Measurements from ENCODE around the gene NXNL1. TPM values are rescaled to one million over a fixed set of nuclear protein-coding genes. Genes with fewer than 3 reads are reported as not detected.

The NXNL1 gene
- total and polyA plus RNA-seq, 2 of the 4 experiments (the other 2 are of a cell fraction), result not detected

- BruUV-seq (replicated peaks), result no TSS peak
- Histone ChIP-seq H3K27me3 (ENCODE audit: control insufficient read depth, insufficient read depth, low read length) (no peaks in the 10 kb centered on the region), H2AK9ac (replicated peaks; ENCODE audit: low read depth, low read length, poor library complexity) (peak overlapping the region; percentile 61), H2AK5ac (ENCODE audit: low read depth, low read length) (no peak overlapping the region), H2BK15ac (ENCODE audit: low read depth, low read length) (no peak overlapping the region), H3K4me2 (ENCODE audit: low read depth, low read length) (no peak overlapping the region), H2BK120ac (ENCODE audit: low read depth, low read length) (no peak overlapping the region), H3K56ac (ENCODE audit: extremely low read depth, insufficient read depth, low read length) (no peak overlapping the region), H3K14ac (replicated peaks; ENCODE audit: low read depth, low read length) (no peak overlapping the region), H3K4ac (ENCODE audit: low read depth, low read length) (no peak overlapping the region), H4K91ac (ENCODE audit: insufficient read depth, low read depth, low read length) (no peak overlapping the region), H2AFZ (replicated peaks; ENCODE audit: low read length, poor library complexity) (no peak overlapping the region), H3K4me3 (ENCODE audit: insufficient read depth, low read depth, low read length) (no peak overlapping the region), H4K8ac (ENCODE audit: low read depth in 2 of 2, low read length in 2 of 2) (no peak overlapping the region), H3K23ac (ENCODE audit: low read depth, low read length) (no peak overlapping the region), H2BK20ac (ENCODE audit: low read depth, low read length) (no peak overlapping the region), H3K4me1 (ENCODE audit: control insufficient read depth, insufficient read depth, low read length) (peaks cover 4% of the 10 kb centered on the region), H3K9me1 (ENCODE audit: insufficient read depth, low read length) (peaks cover 7% of the 10 kb centered on the region; the same call in 1 of the 2 replicates), H2BK5ac (ENCODE audit: low read depth, low read length, poor library complexity, severe bottlenecking) (no peak overlapping the region), H3K27ac (ENCODE audit: insufficient read depth, low read length) (no peak overlapping the region), H3K9me3 (ENCODE audit: control insufficient read depth, insufficient read depth, low read length) (no peaks in the 10 kb centered on the region), H3K36me3 (ENCODE audit: control insufficient read depth, insufficient read depth, low read length) (peaks cover 6% of the 10 kb centered on the region), H3K18ac (ENCODE audit: low read depth, low read length) (no peak overlapping the region), H4K20me1 (ENCODE audit: insufficient read depth, low read length) (peaks cover 28% of the 10 kb centered on the region), H3K79me1 (ENCODE audit: low read depth in 1 of 2, low read length in 2 of 2) (peaks cover 21 to 42% of the 10 kb centered on the region in 2 experiments), H3K9ac (ENCODE audit: low read depth, low read length) (no peak overlapping the region), H4K5ac (ENCODE audit: low read depth, low read length) (no peak overlapping the region)
- TF ChIP-seq RFX5 (IDR thresholded peaks at IDR 0.05; ENCODE audit: low read depth, low read length) (no peak), CHD1 (IDR thresholded peaks at IDR 0.05; ENCODE audit: low read depth, low read length) (no peak), RCOR1 (IDR thresholded peaks at IDR 0.05; ENCODE audit: insufficient replicate concordance, low read length) (no peak), BHLHE40 (IDR thresholded peaks at IDR 0.05; ENCODE audit: low read depth, low read length) (no peak), POLR2A (IDR thresholded peaks at IDR 0.05; ENCODE audit: low read depth, low read length) (no peak), SMC3 (IDR thresholded peaks at IDR 0.05; ENCODE audit: low read depth, low read length) (no peak), NFE2L2 (IDR thresholded peaks at IDR 0.05; ENCODE audit: low read depth, low read length) (no peak), MAZ (IDR thresholded peaks at IDR 0.05; ENCODE audit: borderline replicate concordance, low read depth, low read length) (no peak)
- 75 to 100% methylated on average over 1 to 2 of the region's 3 CpGs for WGBS, 2 experiments (ENCODE audit: extremely low coverage in 2 of 2, insufficient read length in 1 of 2)
- dilution Hi-C loops (cut with HindIII; ENCODE audit: low sequenced_read_pairs, unreplicated experiment), result no loop called here
- no peak for DNase-seq
- POLR2A ChIA-PET (ENCODE audit: unreplicated experiment), result no interaction called here
- intact Hi-C loops (cut with micrococcal nuclease), result no loop called here
- no peak for ATAC-seq (ENCODE audit: low read depth)
- CTCF ChIA-PET, result interaction anchor here (0.9 kb wide), 1 partner anchor 13 kb away, joined by 3 read pairs; no protein-coding TSS in a partner anchor
- in situ Hi-C loops (cut with MboI; ENCODE audit: low sequenced_read_pairs), result no loop called here
Measured at GRCh38 chr19:17482877-17483604, 22.3 kb upstream of the NXNL1 start.

Data from IMR-90 (cell line).